Fibroblast of upper back skin (primary cell): ENCODE results near the gene JSRP1.
"Not testable (repeated sequence)": the region's sequence is repeated elsewhere in the genome, so short reads cannot be mapped to it uniquely, and the experiment has no call there.

ENCODE experiments used
- DNase-seq: peaks from one replicate; pipeline ENCODE4 v3.0.0-alpha.2; 2013

Gene JSRP1

DNA sequence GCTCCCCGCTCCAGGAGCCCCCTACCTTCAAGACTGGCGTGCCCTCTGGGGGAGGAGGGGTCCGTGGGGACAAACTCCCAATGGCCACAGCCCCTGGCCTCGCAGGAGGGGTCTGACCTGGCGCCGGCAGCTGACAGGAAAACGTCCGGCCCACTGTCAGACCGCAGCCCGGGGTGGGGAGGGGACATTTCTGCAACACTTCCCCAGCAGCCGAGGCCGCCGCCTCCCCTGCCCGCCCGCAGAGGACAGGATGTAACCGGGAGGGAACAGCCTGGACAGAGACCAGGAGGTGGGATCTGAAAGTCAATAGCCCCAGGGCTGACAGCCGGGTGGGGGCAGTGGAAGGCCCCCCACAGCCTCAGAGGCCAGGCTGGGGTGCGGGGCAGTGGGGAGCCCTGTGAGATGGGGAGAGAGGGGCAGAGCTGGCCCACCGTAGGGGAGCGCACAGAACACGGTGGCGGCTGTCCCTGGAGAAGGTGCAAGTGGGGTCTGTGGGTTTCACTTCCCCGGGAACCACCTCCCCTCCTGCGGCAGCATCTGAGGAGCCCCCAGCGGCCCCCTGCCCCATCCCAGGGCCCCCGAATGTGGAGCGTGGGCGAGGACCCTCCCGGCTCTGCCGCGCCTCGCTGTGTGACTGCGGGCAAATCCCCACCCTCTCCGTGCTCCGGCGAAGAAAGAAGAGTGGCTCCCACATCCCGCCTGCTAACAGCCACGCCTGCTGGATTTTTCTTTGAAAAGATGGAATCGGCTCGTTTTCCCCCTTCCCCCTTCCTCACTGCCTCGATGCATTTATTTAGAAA lies 26.0 kb upstream of the JSRP1 start, which contains the start of gene PEAK3:
TSS of gene PEAK3 (minus strand) at position 114 of the 800 bp plus-strand sequence. CDS start 1,244 bp downstream, outside the sequence.
- peak; percentile 47 for DNase-seq

DNA sequence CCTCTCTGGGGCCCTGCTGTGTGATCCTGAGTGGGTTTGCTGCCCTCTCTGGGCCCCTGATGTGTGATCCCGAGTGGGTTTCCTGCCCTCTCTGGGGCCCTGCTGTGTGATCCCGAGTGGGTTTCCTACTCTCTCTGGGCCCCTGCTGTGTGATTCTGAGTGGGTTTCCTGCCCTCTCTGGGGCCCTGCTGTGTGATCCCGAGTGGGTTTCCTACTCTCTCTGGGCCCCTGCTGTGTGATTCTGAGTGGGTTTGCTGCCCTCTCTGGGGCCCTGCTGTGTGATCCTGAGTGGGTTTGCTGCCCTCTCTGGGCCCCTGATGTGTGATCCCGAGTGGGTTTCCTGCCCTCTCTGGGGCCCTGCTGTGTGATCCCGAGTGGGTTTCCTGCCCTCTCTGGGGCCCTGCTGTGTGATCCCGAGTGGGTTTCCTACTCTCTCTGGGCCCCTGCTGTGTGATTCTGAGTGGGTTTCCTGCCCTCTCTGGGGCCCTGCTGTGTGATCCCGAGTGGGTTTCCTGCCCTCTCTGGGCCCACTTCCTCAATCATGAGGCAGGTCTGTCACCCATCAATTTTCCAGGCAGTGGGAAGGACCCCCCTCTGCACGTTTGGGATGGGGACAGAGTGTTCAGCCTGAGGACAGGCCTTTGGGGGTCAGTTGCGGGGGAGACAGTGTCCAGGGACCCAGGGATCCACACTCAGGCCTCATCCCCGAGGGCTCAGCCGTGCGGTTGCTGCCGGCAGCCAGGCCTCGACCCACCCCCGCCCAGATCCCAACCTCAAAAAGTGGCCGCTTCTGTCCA lies 25.2 kb upstream of the JSRP1 start:
- not testable (repeated sequence) for DNase-seq

DNA sequence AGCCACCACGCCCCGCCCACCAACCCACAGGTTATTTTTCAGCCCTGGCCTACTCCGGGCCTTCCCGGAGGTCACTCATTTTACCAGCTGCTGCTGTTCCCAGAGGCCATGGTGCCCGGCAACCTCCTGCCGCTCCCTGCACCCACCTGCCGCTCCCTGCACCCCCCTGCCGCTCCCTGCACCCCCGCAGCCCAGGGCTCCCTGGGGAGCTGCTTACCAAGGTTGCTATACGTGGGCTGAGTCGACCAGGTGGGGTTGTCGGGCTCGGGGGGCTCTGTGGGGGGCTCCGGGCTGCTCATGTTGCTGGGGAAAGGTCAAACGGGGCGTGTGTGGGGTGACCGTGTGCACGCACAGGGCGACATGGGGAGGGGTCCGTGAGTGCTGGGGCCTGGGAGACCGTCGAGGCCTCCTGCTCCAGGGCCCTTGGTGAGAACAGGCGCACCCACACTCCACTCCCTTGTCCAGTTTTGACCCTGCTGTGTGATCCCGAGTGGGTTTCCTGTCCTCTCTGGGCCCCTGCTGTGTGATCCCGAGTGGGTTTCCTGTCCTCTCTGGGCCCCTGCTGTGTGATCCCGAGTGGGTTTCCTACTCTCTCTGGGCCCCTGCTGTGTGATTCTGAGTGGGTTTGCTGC lies 24.5 kb upstream of the JSRP1 start:
- DNase-seq: no peak

DNA sequence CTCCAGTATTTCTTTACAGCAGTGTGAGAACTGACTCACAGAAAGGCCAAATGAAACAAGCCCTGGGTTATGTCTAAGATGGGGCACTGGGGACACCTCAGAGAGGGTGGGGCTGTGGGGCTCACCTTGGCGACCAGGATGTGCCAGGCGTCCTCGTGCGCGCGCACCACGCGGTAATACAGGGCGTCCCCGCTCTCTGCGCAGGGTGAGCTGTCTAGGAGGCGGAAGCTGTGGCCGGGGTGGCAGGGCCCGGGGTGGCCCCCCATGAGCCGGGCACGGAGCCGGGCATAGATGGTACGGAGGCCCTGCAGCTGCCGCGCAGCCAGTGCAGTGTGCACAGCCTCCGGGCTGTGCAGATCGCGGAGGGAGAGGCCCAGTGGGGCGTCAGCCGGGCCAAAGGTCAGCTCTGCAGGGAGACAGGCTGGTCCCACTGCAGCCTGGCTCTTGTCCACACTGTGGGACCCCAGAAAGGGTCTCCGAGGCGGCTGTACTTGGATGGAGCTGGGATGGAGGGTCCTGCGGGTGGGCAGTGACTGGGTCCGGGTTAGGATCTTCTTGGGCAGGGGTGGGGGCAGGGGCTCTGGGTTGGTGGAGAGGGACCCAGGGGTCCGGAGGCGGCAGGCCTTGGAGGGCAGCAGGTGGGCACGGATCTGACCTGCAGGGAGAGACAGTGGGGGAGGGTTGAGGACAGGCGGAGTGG lies 22.4 kb upstream of the JSRP1 start:
- no peak for DNase-seq

DNA sequence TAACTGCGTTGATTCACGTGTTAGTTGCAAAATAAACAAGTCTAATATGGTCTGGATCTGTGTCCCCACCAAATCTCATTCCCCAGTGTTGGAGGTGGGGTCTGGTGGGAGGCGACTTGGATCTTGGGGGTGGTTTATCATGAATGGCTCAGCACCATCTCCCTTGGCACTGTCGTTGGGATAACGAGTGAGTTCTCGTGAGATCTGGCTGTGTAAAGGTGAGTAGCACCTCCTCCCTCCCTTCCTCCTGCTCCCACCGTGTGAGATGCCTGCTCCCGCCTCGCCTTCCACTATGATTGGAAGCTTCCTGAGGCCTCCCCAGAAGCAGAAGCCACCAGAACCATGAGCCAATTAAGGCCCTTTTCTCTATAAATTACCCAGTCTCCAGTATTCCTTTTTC lies 20.9 kb upstream of the JSRP1 start:
- DNase-seq: no peak

DNA sequence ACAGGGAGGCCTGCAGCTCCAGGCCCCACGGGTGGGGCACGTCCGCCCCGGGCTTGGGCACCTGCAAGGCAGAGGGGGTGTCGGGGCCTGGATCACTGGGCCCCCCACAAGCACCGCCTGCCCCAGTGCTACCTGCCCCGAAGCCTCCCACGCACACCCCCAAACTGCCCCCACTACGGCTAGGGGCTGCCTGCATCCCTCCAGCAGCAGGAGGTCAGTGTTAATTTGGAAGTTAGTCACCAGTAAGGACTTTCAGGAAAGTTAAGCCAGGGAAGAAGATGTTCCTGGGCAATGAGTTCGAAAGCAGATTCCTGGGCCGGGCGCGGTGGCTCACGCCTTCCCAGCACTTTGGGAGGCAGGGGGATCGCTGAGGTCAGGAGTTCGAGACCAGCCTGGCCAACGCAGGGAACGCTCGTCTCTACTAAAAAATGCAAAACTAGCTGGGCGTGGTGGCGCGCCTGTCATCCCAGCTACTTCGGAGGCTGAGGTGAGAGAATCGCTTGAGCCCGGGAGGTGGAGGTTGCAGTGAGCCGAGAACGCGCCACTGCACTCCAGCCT lies 20.3 kb upstream of the JSRP1 start:
- no peak for DNase-seq

DNA sequence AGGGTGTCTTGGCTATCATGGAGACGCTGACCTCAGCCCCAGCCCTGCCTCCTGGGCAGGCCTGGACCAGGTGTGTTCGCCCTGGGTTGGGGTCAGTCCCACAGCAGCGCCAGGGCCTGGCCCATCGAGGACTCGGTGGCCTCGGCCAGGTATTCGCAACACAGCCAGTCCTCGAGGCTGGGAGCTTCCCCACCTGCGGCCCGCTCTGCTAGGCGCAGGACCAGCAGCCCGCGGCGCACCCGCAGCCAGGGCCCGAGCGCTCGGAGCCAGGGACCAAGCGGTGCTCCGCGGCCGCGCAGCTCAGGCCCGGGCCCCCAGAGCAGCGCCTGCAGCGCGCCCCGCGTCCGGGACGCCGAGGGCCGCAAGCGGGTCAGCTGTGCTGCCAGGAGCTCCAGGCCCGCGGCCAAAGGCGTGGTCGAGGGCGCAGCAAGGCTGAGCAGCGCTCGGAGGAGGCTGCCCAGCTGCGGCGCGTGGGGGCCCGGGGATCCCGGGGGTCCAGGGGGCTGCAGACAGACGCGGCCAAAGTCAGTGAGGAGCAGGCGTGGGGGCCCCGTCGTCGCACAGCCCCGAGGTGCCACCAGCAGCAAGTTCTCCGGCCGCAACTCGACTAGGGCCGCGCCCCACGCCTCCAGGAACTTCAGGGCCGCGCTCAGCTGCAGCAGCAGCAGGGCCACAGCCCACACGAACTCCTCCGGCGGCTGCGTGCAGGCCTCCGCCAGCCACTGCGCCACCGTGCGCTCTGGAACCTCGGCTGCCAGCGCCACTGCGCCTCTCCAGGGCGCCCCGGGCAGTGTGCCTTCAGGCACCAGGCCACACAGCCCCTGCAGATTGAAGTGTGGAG lies 19.6 kb upstream of the JSRP1 start:
- DNase-seq: no peak

DNA sequence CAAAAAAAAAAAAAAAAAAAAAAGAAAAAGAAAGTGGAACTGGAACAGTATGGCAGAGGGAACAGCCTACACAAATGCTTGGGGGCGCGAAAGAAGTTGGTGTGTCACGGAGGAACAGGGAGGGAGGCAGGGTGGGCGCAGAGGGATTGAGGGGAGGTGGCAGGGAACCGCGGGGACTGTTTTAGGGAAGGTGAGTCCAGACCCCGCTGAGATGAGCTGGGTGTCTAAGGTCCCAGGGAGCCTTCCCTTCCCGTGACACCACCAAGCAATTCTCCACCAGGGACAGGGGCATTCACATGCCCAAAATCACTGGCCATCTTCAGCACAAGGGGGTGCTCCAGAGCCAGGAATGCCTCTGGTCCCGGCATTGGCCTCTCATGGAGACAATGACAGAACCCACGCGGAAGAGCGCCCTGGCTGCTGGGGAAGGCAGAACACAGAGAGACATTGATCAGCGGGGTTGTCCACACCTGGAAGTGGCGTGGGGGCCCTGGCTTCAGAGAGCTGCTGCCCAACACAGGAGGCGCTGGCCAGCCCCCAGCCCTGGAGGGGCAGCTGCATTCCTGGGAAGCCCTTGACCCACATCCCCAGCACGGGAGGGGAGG lies 18.8 kb upstream of the JSRP1 start:
- peak; percentile 67 for DNase-seq

DNA sequence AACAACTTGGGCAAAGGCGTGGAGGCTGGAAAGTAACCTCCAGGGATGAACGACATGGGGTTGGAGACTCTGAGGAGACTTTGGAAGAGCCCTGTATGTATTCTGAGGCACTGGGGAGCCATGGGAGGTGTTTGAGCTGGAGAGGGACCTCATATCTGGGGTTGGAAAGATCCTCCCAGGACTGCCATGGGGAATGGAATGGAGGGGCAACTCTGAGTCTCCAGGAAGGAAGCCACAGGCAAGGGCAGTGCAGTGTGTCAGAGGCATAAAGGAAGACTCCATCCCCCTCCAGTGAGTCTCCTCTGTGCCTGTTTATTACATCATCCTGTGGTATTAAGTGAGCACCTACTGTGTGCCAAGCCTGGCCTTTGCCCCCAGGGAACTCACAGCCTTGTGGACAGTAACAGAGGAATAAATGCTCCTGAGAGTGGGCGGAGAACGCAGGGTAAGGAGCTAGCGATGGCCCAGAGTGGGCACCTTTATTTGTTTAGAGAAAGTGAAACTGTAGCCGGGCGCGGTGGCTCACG lies 18.0 kb upstream of the JSRP1 start:
- DNase-seq: no peak

DNA sequence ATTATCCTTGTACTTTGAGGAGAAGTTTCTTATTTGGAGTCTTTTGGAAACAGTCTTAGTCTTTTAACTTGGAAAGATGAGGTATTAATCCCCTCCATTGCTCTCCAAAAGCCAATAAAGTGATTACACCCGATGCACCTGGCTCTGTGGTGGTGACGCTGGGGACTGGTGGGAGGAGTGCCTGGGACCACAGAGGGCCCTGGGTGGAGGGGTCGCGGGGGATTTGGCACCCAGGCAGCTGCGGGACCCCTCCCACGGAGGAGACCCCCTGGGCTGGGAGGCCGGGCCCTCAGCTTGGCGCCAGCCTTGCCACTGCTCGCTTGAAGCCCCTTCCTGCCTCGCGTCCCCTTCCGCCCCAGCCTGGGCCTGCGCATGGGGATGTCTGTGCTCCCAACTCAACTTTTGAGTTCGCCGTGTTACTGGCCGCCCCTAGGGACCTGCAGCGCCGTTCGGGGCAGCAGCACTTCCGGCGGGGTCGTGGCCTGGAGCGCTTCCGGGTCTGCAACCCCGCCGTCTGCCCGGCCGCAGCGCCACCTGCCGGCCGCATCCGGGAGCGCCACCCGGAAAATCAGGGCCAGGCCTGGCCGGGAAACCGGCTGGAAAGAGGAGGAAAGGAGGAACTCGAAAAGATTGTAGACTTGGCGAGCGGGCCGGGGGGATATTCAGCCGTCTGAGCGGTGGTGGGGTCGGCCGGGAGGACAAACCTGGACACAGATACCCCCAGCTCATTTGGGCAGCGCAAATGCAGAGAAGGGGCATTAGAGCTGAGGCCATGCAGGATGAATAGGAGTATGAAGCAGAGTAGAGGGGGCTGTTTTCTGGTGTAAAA lies 17.4 kb upstream of the JSRP1 start:
- peak; percentile 68 for DNase-seq

DNA sequence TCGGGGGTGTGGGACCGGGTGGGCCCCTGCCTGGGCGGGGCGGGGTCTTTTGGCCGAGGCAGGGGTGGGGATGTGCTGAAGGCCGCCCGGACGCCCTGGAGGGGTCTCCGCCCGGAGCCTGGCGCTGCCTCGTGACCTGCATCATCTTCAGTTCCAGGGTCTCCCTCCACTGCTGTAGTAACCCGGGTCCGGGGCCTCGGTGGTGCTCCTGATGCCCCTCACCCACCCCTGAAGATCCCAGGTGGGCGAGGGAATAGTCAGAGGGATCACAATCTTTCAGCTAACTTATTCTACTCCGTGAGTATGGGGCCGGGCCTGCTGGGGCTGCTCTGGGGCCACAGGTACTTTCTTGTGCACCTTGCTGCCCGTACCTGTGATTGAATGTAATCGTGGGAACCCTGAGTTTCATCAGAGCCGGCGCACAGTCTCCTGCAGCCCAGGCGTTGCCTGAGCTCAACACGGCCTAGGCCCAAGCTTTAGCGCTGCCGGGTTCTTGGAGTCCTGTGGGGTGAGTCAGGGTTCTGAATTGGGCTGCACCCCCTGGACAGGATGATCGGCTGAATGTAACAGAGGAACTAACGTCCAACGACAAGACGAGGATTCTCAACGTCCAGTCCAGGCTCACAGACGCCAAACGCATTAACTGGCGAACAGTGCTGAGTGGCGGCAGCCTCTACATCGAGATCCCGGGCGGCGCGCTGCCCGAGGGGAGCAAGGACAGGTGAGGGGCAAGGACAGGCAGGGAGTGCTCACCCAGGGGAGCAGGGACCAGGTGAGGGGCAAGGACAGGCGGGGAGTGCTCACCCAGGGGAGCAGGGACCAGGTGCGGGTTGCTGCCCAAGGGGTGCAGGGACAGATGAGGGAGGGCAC lies 15.3 kb upstream of the JSRP1 start:
- DNase-seq: peak; percentile 79

DNA sequence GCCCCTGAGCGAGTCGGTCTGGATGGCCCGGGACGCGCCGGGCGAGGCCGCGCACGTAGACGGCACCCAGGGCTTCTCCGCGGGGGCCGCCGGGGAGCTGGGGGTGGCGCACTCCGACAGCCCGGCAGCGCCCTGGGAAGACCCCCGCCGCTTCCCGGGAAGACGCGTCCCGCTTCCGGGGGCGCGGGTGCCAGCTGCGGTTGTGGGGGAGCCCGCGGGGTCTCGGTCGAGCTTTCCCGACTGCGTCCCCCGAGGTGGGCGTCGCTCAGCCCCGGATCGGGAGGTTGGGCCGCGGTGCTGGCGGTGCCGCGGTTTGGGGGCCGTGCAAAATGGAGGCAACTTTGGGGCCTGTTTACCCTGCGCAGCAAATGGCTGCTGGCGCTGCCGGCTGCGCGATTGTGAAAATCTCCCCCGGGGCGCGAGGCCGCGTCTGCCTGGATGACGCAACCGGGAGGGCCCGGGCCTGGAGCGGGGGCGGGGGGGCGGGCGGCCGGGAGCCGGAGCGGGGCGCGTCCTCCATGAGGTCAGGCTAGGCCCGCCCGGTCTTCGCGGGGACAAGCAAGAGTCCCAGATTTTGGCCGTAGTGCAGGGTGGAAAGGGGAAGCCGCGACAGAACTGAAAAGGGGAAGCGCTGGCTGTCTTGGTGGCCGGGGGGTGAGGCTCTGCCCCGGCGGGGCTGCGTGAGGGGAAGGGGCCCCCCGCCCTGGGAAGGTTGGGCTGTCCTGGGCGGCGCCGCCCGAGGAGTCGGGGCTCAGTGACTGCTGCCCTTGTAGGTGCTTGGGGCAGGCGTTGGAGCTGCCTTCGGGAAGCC lies 14.4 kb upstream of the JSRP1 start:
- DNase-seq: peak; percentile 81

DNA sequence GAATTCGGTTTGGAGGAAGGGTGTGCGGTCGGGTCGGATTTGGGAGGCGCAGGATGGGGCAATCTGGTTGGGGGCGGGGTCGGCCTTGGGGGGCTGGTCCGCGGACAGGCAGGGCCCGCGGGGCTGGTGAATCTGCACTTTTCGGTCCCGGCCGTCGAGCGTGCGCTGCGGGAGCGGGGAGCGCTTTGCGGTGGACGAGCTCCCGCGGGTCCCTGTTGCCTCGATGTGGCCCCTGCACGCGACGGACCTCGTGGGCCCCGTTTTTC lies 13.9 kb upstream of the JSRP1 start:
- DNase-seq: no peak

DNA sequence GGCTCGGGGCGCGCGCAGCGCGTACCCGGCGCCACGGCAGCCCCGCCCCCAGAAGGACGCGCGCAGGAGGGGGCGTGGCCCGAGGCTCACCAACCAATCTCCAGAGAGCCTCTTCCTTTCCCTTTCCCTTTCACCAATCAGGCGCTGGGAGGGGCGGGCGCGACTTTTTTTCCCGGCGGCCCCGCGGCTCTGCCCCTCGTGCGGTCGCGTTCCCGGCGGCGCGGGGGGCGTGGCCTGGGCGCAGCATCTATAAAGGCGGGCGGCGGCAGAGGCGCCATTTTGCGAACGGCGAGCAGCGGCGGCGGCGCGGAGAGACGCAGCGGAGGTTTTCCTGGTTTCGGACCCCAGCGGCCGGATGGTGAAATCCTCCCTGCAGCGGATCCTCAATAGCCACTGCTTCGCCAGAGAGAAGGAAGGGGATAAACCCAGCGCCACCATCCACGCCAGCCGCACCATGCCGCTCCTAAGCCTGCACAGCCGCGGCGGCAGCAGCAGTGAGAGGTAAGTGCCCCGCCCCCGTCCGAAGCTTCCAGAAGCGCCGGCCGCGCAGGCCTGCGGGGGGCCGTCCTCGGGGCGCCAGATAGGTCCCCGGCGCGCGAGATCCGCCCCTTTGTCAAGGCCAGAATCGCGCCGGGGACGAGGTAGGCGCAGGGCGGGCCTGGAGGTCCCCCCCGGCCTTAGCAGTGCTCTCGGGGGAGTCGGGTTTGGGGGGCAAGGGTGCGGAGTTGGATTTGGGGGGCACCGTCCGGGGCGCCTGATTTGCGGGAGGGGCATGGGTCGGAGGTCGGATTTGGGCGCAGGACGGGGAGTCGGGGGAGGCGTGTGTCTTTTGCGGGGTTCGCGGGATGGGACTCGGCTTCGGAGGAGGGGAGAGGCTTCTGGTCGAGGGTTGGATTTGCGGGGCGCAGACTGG lies 13.3 kb upstream of the JSRP1 start:
- peak; percentile 97 for DNase-seq

DNA sequence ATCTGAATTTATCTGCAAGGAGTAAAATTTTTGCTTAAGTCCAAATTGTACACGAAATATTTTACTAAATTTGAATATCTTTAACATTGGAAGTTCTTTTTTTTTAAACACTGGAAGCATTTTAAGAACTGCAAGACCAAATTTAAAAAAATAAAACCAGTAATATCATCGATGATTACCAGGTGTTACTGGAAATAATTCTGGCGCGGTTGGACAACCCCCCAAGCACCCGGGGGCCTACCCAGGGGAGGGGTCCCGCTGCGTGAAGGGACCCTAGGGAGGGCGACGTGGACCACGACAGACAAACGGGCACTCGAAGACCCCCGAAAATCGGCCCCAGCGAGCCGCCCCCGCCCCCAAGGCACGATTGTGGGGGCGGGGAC lies 12.6 kb upstream of the JSRP1 start:
- no peak for DNase-seq

DNA sequence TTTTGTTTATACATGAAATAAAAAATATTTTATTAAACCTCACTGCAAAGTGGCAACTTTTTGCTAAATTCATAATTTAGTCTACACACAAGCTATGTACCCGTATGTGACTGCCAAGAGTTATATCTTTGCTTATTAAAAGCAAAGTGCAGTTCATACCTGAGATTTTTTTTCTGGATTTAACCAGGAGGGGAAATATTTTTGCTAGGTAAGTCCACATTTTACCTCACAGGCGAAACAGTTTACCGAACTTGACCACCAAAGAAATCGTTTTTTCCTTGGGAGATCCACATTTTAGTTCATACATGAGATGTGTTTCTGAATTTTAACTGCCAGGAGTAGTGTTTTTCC lies 12.2 kb upstream of the JSRP1 start:
- no peak for DNase-seq

DNA sequence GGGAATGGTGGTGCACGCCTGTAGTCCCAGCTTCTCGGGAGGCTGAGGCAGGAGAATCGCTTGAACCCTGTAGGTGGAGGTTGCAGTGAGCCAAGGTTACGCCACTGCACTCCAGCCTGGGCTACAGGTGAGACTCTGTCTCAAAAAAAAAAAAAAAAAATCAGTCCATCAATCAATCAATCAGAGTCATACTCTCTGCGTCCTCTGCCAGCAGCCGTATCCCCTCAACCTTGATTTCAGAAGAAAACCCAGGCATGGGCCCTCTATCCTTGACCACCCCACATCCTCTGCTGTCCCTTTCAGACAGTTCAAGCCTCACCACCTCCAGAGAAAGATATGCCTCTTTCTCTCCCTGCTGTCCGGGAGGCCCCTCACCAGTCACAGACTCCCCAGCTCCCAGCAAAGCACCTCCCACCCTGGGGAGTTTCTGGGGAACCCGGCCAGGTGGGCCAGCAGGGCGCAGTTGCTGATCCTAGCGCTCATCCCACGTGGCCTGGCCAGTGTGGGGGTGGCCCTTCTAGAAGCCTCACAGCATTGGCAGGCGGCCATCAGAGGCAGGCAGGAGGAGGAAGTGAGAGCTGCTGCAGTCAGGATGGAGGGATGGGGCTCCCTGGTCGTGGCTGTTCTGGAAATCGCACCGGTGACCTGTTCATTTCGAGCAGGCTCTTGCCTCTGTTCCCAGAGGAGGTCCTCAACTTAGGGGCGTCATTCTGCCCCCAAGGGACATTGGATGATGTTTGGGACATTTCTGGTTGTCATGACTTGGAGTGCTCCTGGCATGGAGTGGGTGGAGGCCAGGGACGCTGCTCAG lies 10.2 kb upstream of the JSRP1 start:
- DNase-seq: peak; percentile 87
